IPS-20b (cell line): Measurements from ENCODE around the gene SLC35E2B.
A peak's percentile ranks its signal among the peaks of the same experiment; 100 is the strongest.
"Not testable (repeated sequence)": the region's sequence is repeated elsewhere in the genome, so short reads cannot be mapped to it uniquely, and the experiment has no call there.

ENCODE experiments used
- H3K27ac ChIP-seq: one replicate; pipeline ENCODE4 v1.5.1; 2013; ENCODE audit warnings: low read length
- H3K27me3 ChIP-seq: 2 replicates; pipeline ENCODE4 v1.6.1; 2013; ENCODE audit warnings: mild to moderate bottlenecking, low read length, inconsistent platforms; ENCODE audit not compliant: insufficient read depth
- H3K36me3 ChIP-seq: 2 replicates; pipeline ENCODE4 v1.6.1; 2013; ENCODE audit warnings: low read depth, mild to moderate bottlenecking, inconsistent platforms, low read length, moderate library complexity; ENCODE audit not compliant: insufficient read depth
- H3K4me1 ChIP-seq: 2 replicates; pipeline ENCODE4 v1.6.1; 2013; ENCODE audit warnings: mild to moderate bottlenecking, control low read depth, inconsistent platforms, low read length, moderate library complexity; ENCODE audit not compliant: insufficient read depth
- H3K4me3 ChIP-seq: 2 replicates; pipeline ENCODE4 v1.5.1; 2013; ENCODE audit warnings: mild to moderate bottlenecking, low read length, inconsistent platforms
- H3K9ac ChIP-seq: 2 replicates; pipeline ENCODE4 v1.6.1; 2013; ENCODE audit warnings: low read depth, mild to moderate bottlenecking, inconsistent platforms, low read length, moderate library complexity
- H3K9me3 ChIP-seq: 2 replicates; pipeline ENCODE4 v1.6.1; 2013; ENCODE audit warnings: mild to moderate bottlenecking, low read depth, low read length, inconsistent platforms; ENCODE audit not compliant: insufficient read depth

The SLC35E2B gene

GRCh38 chr1:1724035-1724864 is 31.7 kb upstream of the SLC35E2B start, which contains the start of gene CDK11A:
CDK11A (minus strand) TSS chr1:1724357; CDS start chr1:1722818, 1,539 bp downstream.
- H3K27me3 ChIP-seq, H3K4me1 ChIP-seq, H3K27ac ChIP-seq, H3K9me3 ChIP-seq, H3K36me3 ChIP-seq: not testable (repeated sequence)
- Histone ChIP-seq H3K4me3 (peak within 1 kb of the TSS; percentile 66), H3K9ac (peak within 1 kb of the TSS; percentile 51; the same call in 1 of the 2 replicates)

DNA sequence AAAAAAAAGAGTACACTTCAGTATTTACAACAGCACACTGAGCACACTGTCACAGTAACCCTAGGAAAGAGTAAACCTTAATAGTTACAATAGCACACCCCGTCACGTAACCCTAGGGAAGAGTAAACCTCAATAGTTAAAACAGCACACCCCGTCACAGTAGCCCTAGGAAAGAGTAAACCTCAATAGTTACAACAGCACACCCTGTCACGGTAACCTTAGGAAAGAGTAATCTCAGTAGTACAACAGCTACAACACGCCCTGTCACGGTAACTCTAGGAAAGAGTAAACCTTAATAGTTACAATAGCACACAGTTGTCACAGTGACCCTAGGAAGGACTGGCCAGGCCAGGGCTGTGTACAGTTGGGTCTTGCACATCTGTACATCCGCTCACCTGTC is 28.6 kb upstream of the SLC35E2B start:
- Histone ChIP-seq H3K4me3 (no peak overlapping the region), H3K9me3 (no peaks in the 10 kb centered on the region), H3K36me3 (peaks cover 14% of the 10 kb centered on the region)

DNA sequence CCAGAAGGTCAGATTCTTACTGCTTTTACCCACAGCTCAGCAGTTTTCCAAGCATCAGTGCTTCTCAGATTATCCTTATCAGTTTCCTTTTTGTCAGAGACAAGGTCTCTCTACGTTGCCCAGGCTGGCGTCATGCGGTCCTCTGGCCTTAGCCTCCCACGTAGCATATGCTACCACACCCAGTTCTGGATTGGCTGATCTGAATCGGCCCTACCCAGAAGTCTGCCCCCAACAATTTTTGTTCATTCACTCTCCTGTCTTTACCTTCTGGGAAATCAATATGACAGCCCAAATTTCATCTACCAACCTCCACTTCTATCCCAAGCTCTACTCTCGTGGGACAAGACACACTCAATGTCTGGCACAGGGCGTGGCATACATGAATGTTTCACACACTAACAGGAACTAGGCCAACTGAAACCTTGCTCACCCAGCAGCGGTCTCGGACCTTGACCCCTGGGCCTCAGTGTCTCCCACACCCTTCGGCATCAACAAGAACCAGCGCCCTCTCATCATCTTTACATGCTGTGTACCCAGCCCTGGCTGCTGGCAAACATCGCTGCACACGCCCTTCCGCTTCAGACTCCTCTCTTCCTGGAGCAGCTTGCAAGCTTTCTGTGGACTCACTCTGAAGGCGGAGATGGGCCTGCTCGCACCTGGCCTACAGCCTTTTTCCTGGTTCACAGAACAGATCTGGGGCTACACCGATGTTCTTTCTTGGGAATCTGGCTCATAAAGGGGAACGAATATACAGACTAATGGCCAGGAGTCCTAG is 22.7 kb upstream of the SLC35E2B start:
- H3K27me3 ChIP-seq, H3K9ac ChIP-seq, H3K4me1 ChIP-seq, H3K36me3 ChIP-seq, H3K27ac ChIP-seq, H3K9me3 ChIP-seq, H3K4me3 ChIP-seq: not testable (repeated sequence)

More for the DNA sequence above, 28.6 kb upstream of the SLC35E2B start:
- no peaks in the 10 kb centered on the region for H3K4me1 ChIP-seq
- no peaks in the 10 kb centered on the region for H3K27me3 ChIP-seq
- no peak overlapping the region for H3K9ac ChIP-seq
- H3K27ac ChIP-seq = no peak overlapping the region

DNA sequence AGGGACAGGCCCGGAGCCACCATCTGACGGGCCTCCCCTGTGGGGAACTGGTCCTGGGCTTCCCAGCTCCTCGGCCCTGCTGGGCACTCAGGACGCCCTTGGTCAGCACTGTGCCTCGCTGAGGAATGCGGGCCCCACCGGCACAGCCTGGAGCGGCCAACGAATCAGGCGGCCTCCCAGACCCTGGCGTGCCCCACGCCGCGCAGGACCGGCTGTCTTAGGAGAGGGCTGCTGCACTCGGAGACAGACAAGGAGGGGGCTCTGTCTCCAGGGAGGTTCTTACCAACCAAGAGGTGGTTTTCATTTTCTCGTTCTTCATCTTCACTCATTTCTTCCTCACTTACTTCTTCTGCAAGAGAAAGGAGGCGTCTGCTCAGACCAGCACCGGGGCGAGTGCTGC is 15.3 kb upstream of the SLC35E2B start:
- H3K27ac ChIP-seq, H3K9me3 ChIP-seq, H3K4me3 ChIP-seq, H3K36me3 ChIP-seq, H3K27me3 ChIP-seq, H3K9ac ChIP-seq, H3K4me1 ChIP-seq: not testable (repeated sequence)

DNA sequence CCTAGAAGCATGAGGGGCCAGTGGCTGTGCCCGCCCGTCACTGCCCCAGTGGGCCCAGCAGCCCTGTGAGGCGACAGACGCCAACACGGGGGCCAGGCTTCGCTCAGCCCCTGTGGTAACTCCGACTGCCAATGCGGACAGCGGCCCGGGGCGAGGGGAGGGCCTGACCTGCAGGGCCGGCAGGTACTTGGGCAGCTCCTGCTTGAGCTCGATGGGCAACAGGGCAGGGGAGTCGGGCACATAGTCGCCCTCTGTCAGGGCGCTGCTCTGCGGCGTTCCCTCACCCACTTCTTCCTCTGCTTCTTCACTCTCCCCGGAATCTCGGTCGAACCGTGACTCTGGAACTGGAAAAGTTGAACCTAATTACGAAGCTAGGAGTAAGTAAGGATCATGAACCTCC is 14.6 kb upstream of the SLC35E2B start:
- not testable (repeated sequence) for H3K36me3 ChIP-seq, H3K27ac ChIP-seq, H3K9ac ChIP-seq, H3K27me3 ChIP-seq, H3K4me1 ChIP-seq, H3K4me3 ChIP-seq, H3K9me3 ChIP-seq

GRCh38 chr1:1705623-1706022 is 13.0 kb upstream of the SLC35E2B start:
- H3K4me1 ChIP-seq, H3K9ac ChIP-seq, H3K36me3 ChIP-seq, H3K9me3 ChIP-seq, H3K4me3 ChIP-seq, H3K27ac ChIP-seq, H3K27me3 ChIP-seq: not testable (repeated sequence)

GRCh38 chr1:1704284-1704957 is 11.8 kb upstream of the SLC35E2B start:
- H3K9me3 ChIP-seq, H3K27me3 ChIP-seq, H3K4me1 ChIP-seq, H3K36me3 ChIP-seq, H3K9ac ChIP-seq, H3K27ac ChIP-seq, H3K4me3 ChIP-seq: not testable (repeated sequence)

- no peaks in the 10 kb centered on the region for H3K4me1 ChIP-seq
- H3K27ac ChIP-seq = no peak overlapping the region
- H3K27me3 ChIP-seq = no peaks in the 10 kb centered on the region
- H3K4me3 ChIP-seq = no peak overlapping the region
- no peaks in the 10 kb centered on the region for H3K9me3 ChIP-seq
- no peaks in the 10 kb centered on the region for H3K36me3 ChIP-seq
- H3K9ac ChIP-seq = no peak overlapping the region
Observed at GRCh38 chr1:1703796-1704195, 11.2 kb upstream of the SLC35E2B start.

- not testable (repeated sequence) for H3K36me3 ChIP-seq, H3K27me3 ChIP-seq, H3K4me1 ChIP-seq, H3K4me3 ChIP-seq, H3K9me3 ChIP-seq, H3K9ac ChIP-seq, H3K27ac ChIP-seq
Observed at GRCh38 chr1:1702506-1702905, 9.9 kb upstream of the SLC35E2B start.

DNA sequence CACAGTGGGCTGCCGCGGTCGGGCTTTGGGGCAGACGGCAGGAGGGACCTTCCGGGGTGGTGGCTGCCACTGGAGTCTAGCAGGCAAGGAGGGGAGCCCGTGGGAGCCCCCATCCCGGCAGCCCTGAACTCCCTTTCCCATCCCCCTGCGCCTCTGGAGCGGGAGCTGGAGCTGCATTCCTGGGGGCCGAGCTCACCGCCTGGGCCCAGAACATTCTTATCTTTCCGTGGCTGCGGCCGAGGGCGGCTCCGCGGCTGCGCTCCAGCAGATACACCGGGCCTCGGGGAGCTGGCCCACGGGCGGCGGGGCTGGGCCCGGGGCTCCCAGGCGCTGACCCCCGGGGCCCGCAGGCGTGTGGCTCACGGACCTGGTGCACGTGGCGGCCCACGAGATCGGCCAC is 8.0 kb upstream of the SLC35E2B start:
- H3K4me3 ChIP-seq, H3K36me3 ChIP-seq, H3K4me1 ChIP-seq, H3K9me3 ChIP-seq, H3K27ac ChIP-seq, H3K27me3 ChIP-seq, H3K9ac ChIP-seq: not testable (repeated sequence)

DNA sequence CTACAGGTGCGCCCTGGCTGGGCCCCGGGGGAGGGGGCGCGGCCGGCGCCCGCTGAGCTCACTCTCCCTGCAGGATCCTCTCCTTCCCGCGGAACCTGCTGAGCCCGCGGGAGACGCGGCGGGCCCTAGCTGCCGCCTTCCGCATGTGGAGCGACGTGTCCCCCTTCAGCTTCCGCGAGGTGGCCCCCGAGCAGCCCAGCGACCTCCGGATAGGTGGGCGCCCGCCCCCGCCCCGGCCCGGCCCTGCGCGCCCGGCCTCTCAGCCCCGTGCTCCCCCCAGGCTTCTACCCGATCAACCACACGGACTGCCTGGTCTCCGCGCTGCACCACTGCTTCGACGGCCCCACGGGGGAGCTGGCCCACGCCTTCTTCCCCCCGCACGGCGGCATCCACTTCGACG is 7.5 kb upstream of the SLC35E2B start:
- not testable (repeated sequence) for H3K36me3 ChIP-seq, H3K9ac ChIP-seq

DNA sequence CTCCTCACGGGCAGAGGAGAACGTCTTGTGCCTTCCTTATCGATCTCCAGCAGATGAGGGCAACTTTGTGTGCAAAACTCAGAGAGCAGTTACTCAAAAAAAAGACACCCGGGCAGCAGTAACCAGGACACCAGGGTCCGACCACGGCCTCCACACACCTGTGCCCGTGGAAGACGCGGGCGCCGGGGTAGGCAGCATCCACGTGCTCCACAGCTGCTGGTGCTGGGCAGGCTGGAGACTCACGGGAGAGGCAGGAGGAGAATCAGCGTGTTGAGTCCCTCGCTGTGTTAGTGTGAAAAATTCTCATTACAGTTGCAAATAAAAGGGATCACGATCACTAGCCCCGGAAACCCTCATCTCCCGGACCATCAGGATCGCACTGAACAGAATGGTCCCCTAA is 6.5 kb upstream of the SLC35E2B start:
- not testable (repeated sequence) for H3K36me3 ChIP-seq, H3K4me1 ChIP-seq, H3K27me3 ChIP-seq, H3K9me3 ChIP-seq, H3K4me3 ChIP-seq, H3K27ac ChIP-seq, H3K9ac ChIP-seq

More for the DNA sequence above, 7.5 kb upstream of the SLC35E2B start:
- H3K4me3 ChIP-seq, H3K27me3 ChIP-seq, H3K9me3 ChIP-seq, H3K4me1 ChIP-seq, H3K27ac ChIP-seq: not testable (repeated sequence)
